Measurements from ENCODE around the gene SEPTIN10. TPM values are rescaled to one million over a fixed set of nuclear protein-coding genes. Genes with fewer than 3 reads are reported as not detected.

SEPTIN10 gene
- total and polyA plus RNA-seq, 3 donors from 2014 or later: 118 to 151 (median 130) TPM

- WGBS, 2 donors: 86 to 90% methylated on average over 12 to 15 of the region's 15 CpGs
- Histone ChIP-seq H3K27ac (no peak overlapping the region), H3K4me3 (no peak overlapping the region), H3K27me3 (no peaks in the 10 kb centered on the region), H3K9me3 (no peaks in the 10 kb centered on the region), H3K4me1 (no peaks in the 10 kb centered on the region), H3K36me3 (ENCODE audit: low read depth, missing control alignments) (no peaks in the 10 kb centered on the region)
- TF ChIP-seq CTCF (IDR thresholded peaks at IDR 0.05) (no peak), POLR2A (IDR thresholded peaks at IDR 0.05) (no peak)
- DNase-seq: no peak
- intact Hi-C loops (cut with DNase I; ENCODE audit: low total_unique reads): no loop called here
These were observed 114.9 kb downstream of the SEPTIN10 start for GRCh38 chr2:109498906-109499305.

GRCh38 chr2:109497911-109498870 is 115.6 kb downstream of the SEPTIN10 start:
- Histone ChIP-seq H3K4me1 (no peaks in the 10 kb centered on the region), H3K27ac (no peak overlapping the region), H3K9me3 (no peaks in the 10 kb centered on the region), H3K4me3 (no peak overlapping the region), H3K36me3 (ENCODE audit: low read depth, missing control alignments) (no peaks in the 10 kb centered on the region), H3K27me3 (no peaks in the 10 kb centered on the region)
- TF ChIP-seq POLR2A (IDR thresholded peaks at IDR 0.05) (no peak), CTCF (IDR thresholded peaks at IDR 0.05) (no peak)
- 57 to 71% methylated on average over 17 to 19 of the region's 19 CpGs for WGBS, 2 donors
- intact Hi-C loops (cut with DNase I; ENCODE audit: low total_unique reads): no loop called here
- DNase-seq: no peak

- no peaks in the 10 kb centered on the region for H3K27me3 ChIP-seq
- no peaks in the 10 kb centered on the region for H3K36me3 ChIP-seq (ENCODE audit: low read depth, missing control alignments)
- H3K4me3 ChIP-seq: no peak overlapping the region
- no peak for TF ChIP-seq CTCF (IDR thresholded peaks at IDR 0.05)
- no peak for TF ChIP-seq POLR2A (IDR thresholded peaks at IDR 0.05)
- H3K4me1 ChIP-seq: no peaks in the 10 kb centered on the region
- intact Hi-C loops (cut with DNase I; ENCODE audit: low total_unique reads): no loop called here
- no peaks in the 10 kb centered on the region for H3K9me3 ChIP-seq
- H3K27ac ChIP-seq: no peak overlapping the region
- WGBS, 2 donors: 55 to 60% methylated on average over 8 of the region's 8 CpGs
- no peak for DNase-seq
These were observed 116.3 kb downstream of the SEPTIN10 start for GRCh38 chr2:109497463-109497862.

- Histone ChIP-seq H3K4me3 (no peak overlapping the region), H3K36me3 (ENCODE audit: low read depth, missing control alignments) (no peaks in the 10 kb centered on the region), H3K9me3 (no peaks in the 10 kb centered on the region), H3K27ac (no peak overlapping the region), H3K27me3 (no peaks in the 10 kb centered on the region), H3K4me1 (no peaks in the 10 kb centered on the region)
- intact Hi-C loops (cut with DNase I; ENCODE audit: low total_unique reads): no loop called here
- no peak for TF ChIP-seq CTCF (IDR thresholded peaks at IDR 0.05)
- TF ChIP-seq POLR2A (IDR thresholded peaks at IDR 0.05): no peak
- WGBS, 2 donors: 78 to 90% methylated on average over 3 of the region's 3 CpGs
- no peak for DNase-seq
These were observed 119.4 kb downstream of the SEPTIN10 start for GRCh38 chr2:109494351-109494750.
